AG04450 (cell line): Measurements from ENCODE around the gene L1CAM. TPM values are rescaled to one million over a fixed set of nuclear protein-coding genes. Genes with fewer than 3 reads are reported as not detected.

Experiments
- CTCF ChIA-PET: fragments of 300-600, 350-600 bp; formaldehyde crosslinking; extraction: SDS; loops from one replicate; lab custom pipeline; 2022; ENCODE audit warnings: antibody characterized with exemption, inconsistent platforms; lab: Charles Lee
- POLR2A ChIA-PET: fragments of 350-600 bp; formaldehyde crosslinking; extraction: SDS; loops from one replicate; lab custom pipeline; 2021; ENCODE audit warnings: antibody characterized with exemption, inconsistent platforms; lab: Yijun Ruan, JAX
- DNase-seq: peaks from one replicate; pipeline ENCODE4 v3.0.0-alpha.2; 2011; ENCODE audit warnings: low read depth, low spot score
- H3K27ac ChIP-seq: one replicate; pipeline ENCODE4 v1.5.1; 2012; ENCODE audit warnings: low read depth, low read length, control low read depth
- H3K27me3 ChIP-seq: one replicate; pipeline ENCODE4 v1.6.0; 2012; ENCODE audit warnings: low read length; ENCODE audit not compliant: control insufficient read depth, insufficient read depth
- H3K4me3 ChIP-seq: 2 replicates; pipeline ENCODE4 v1.5.1; 2011; ENCODE audit warnings: mild to moderate bottlenecking, low read depth, low read length, control low read depth
- H3K9me3 ChIP-seq: 2 replicates; pipeline ENCODE4 v1.5.1; 2012; ENCODE audit warnings: low read length; ENCODE audit not compliant: control insufficient read depth, insufficient read depth
- CTCF ChIP-seq: IDR thresholded peaks from 2 replicates; pipeline ENCODE4 v1.5.1; 2011; ENCODE audit warnings: low read depth, low read length, control low read depth, inconsistent platforms
- polyA plus RNA-seq: library from polyadenylated mRNA; depleted of rRNA; stranded (reverse); fragments of >200 nt; gene quantifications from 2 replicates; pipeline ENCODE4 v1.2.3, GENCODE V29; 2011

Gene L1CAM
- polyA plus RNA-seq, 1 experiment = 0.10 TPM

- Histone ChIP-seq H3K27ac (no peak overlapping the region), H3K27me3 (peaks cover 2% of the 10 kb centered on the region), H3K4me3 (no peak overlapping the region), H3K9me3 (no peaks in the 10 kb centered on the region)
- ChIA-PET POLR2A (no interaction called here), CTCF (interaction anchor here (1.2 to 2.8 kb wide), 2 partner anchors 9 to 26 kb away, joined by 3 to 13 read pairs; no protein-coding TSS in a partner anchor)
- no peak for TF ChIP-seq CTCF
- DNase-seq = no peak
Measured at GRCh38 chrX:153921070-153921469, 35.1 kb upstream of the L1CAM start.

GRCh38 chrX:153920546-153920945 lies 34.6 kb upstream of the L1CAM start:
- CTCF ChIA-PET = no interaction called here
- H3K27ac ChIP-seq = no peak overlapping the region
- H3K27me3 ChIP-seq = peaks cover 2% of the 10 kb centered on the region
- POLR2A ChIA-PET = no interaction called here
- TF ChIP-seq CTCF = no peak
- no peak for DNase-seq
- no peaks in the 10 kb centered on the region for H3K9me3 ChIP-seq
- H3K4me3 ChIP-seq = no peak overlapping the region

GRCh38 chrX:153919281-153919680 lies 33.3 kb upstream of the L1CAM start:
- CTCF ChIA-PET = no interaction called here
- TF ChIP-seq CTCF = no peak
- H3K27ac ChIP-seq = no peak overlapping the region
- H3K4me3 ChIP-seq = no peak overlapping the region
- no peaks in the 10 kb centered on the region for H3K27me3 ChIP-seq
- no peak for DNase-seq
- no peaks in the 10 kb centered on the region for H3K9me3 ChIP-seq
- POLR2A ChIA-PET = no interaction called here

GRCh38 chrX:153917869-153918268 lies 31.9 kb upstream of the L1CAM start:
- Histone ChIP-seq H3K9me3 (no peaks in the 10 kb centered on the region), H3K4me3 (no peak overlapping the region), H3K27ac (no peak overlapping the region), H3K27me3 (peaks cover 3% of the 10 kb centered on the region)
- no peak for TF ChIP-seq CTCF
- DNase-seq = no peak
- POLR2A ChIA-PET = no interaction called here
- CTCF ChIA-PET = no interaction called here

GRCh38 chrX:153913701-153914100 lies 27.7 kb upstream of the L1CAM start:
- no peaks in the 10 kb centered on the region; the same call in 1 of the 2 replicates for H3K9me3 ChIP-seq
- DNase-seq = no peak
- ChIA-PET CTCF (interaction anchor here (1.4 kb wide), 1 partner anchor 9 kb away, joined by 4 read pairs; no protein-coding TSS in a partner anchor), POLR2A (no interaction called here)
- peaks cover 3% of the 10 kb centered on the region for H3K27me3 ChIP-seq
- H3K27ac ChIP-seq = no peak overlapping the region
- TF ChIP-seq CTCF = no peak
- H3K4me3 ChIP-seq = no peak overlapping the region
